Measurements from ENCODE around the gene HOMEZ.
A peak's percentile ranks its signal among the peaks of the same experiment; 100 is the strongest.
"Not testable (repeated sequence)": the region's sequence is repeated elsewhere in the genome, so short reads cannot be mapped to it uniquely, and the experiment has no call there.

Gene HOMEZ

DNA sequence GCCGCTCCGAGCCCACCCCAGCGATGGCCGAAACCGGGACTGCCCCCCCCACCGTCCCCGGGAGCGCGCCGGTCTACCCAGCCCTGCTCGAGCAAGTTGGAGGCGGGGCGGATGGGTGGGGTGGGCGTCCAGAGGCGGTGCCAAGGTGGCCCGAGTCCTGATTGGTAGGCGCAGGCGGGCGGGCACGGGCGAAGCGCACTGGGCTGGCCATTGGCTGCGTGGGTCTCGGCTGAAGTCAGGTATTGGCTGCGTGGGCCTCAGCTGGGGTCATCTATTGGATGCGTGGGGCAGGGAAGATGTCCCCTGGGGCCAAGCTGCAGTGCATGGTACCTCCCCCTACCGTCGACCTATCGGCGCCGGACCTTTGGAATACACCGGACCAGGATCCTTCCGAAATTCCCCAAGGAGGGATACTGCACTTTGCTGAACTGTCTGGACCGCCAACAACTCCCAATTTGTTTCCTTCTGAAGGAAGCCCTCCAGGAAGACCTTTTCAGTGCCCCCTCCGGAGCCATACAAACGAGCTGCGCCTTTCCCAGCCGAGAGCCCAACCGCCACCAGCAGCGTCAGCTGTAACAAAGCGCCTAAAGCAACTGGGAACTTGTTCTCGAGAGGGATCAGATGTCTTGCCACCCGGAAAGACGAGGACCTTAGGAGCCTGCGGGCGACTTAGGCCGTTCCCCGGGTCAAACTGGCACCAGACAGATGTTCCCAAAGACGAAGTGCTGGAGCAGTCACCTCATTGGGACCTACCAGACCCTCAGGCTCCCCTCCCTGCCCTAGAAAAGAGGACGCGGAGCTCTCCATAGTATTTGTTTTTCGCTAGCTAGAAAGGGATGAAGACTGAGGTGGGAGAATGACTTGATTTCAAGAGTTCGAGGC, at the start of gene HOMEZ:
TSS of gene HOMEZ (minus strand) at position 113 of the 882 bp plus-strand sequence. CDS start 180 bp downstream, outside the sequence.
- DNase-seq, result peak; percentile 93 to 97 (median 96)

- no peak for DNase-seq
Measured at GRCh38 chr14:23335623-23336022, 49.7 kb upstream of the HOMEZ start.

DNA sequence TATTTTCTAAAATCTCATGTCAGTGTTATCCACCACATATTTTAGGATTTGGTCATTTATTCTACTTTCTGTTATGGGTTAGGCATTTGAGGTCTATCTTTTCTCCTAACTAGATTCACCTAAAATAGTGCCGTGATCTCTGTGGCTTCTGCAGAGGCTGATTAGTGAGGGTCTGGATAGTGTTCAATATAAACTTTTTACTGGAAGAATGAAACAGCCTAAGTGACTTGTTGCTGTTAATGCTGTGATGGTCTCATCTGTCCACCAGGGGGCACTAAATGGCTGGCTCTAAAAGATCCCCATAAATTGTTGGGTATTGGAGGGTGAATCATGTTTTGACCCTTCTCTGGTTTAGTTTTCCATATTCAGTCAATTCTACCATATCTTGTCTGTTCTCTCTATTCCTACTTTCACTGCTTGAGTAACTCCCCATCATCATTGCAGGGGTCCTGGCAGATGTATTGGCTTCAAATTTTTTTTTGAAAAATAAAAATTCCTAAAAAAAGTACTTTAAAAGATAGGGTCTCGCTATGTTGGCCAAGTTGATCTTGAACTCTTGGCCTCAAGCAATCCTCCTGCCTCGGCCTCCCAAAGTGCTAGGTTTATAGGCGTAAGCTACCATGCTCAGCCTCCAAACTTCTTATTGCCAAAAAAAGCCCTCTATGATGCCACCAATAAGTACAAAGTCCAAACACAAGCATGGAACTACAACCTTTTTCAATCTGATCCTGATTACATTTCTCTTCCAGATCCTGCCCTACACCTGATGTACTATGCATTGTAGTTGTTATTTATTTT, 42.2 kb upstream of the HOMEZ start:
- peak in 4 of 5 donors; percentile 38 to 61 (median 52) for DNase-seq

- no peak for DNase-seq
Measured at GRCh38 chr14:23326491-23327332, 40.8 kb upstream of the HOMEZ start.

GRCh38 chr14:23325746-23326145, 39.8 kb upstream of the HOMEZ start:
- not testable (repeated sequence) for DNase-seq

DNA sequence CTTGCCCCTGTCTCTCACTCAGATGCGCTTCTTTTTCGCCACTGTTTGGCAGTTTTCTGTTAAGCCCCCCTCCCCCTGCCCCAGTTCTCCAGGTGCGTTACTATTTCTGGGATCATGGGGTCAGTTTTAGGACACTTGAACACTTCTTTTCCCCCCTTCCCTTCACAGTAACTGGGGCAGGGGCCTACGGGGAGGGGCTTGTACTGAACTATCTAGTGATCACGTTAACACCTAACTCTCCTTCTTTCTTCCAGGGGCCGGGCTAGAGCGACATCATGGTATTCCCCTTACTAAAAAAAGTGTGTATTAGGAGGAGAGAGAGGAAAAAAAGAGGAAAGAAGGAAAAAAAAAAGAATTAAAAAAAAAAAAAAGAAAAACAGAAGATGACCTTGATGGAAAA, 39.1 kb upstream of the HOMEZ start:
- no peak for DNase-seq

- DNase-seq, result no peak
Measured at GRCh38 chr14:23324455-23324846, 38.5 kb upstream of the HOMEZ start.

DNA sequence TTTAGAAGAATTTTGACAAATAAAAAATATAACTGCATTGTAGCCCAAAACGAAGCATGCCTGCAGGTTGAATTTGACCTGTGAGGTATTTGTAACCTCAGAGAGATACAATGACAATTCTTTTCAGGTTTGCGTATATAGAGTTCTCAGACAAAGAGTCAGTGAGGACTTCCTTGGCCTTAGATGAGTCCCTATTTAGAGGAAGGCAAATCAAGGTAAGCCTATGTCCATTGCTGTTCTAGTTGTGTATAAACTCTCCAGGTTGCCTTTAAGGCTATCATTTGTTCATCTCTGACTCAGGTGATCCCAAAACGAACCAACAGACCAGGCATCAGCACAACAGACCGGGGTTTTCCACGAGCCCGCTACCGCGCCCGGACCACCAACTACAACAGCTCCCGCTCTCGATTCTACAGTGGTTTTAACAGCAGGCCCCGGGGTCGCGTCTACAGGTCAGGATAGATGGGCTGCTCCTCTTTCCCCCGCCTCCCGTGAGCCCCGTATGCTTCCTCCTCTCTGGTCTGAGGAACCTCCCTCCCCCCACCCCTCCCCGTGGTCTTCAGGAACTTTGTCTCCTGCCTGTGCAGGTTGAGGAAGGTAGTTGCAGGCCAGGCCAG, 38.0 kb upstream of the HOMEZ start:
- no peak for DNase-seq

GRCh38 chr14:23322568-23323517, 36.9 kb upstream of the HOMEZ start:
- no peak for DNase-seq

GRCh38 chr14:23321572-23322547, 35.9 kb upstream of the HOMEZ start:
- DNase-seq, result peak in 4 of 5 donors; percentile 20 to 53 (median 20)

DNA sequence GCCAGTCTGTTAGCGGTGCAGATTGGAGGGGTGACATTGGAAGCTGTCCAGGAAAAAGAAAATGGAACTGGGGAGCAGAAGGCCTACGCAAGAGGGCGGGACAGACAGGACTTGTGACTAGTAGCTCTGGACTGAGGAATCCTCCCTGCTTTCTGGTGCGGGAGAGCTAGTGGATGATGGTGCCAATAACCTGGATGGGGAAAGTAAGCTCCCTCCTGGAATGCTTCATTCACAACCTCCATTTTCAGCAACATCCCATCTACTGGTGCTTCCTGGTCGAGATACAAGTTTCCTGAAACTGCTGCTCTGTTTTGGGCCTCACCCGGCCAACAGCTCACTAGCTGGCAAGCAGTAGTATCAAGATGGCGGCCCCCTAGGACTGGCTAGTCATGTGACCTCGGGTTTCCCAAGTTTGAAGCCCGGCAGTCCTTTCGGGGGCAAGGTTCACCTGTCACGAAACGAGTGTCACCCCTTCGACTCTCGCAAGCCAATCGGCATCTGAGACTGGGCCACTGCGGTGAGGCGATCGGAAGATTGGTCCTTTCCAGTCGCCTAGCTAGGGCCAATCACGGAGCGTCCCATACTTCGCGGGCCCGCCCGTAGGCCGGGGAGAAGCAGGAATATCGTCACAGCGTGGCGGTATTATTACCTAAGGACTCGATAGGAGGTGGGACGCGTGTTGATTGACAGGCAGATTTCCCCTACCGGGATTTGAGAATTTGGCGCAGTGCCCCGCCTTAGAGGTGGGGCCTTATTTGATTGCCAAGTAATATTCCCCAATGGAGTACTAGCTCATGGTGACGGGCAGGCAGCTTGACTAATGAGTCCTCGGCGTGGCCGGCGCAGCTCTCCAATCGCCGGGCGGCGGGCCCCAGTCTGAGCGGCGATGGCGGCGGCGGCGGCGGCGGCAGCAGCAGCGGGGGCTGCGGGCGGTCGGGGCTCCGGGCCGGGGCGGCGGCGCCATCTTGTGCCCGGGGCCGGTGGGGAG, 34.9 kb upstream of the HOMEZ start, which contains the start of gene PABPN1:
TSS of gene PABPN1 (plus strand) at position 874 of the 988 bp plus-strand sequence. CDS start at position 887, 13 bp downstream.
- DNase-seq, result peak; percentile 94 to 100 (median 96)

DNA sequence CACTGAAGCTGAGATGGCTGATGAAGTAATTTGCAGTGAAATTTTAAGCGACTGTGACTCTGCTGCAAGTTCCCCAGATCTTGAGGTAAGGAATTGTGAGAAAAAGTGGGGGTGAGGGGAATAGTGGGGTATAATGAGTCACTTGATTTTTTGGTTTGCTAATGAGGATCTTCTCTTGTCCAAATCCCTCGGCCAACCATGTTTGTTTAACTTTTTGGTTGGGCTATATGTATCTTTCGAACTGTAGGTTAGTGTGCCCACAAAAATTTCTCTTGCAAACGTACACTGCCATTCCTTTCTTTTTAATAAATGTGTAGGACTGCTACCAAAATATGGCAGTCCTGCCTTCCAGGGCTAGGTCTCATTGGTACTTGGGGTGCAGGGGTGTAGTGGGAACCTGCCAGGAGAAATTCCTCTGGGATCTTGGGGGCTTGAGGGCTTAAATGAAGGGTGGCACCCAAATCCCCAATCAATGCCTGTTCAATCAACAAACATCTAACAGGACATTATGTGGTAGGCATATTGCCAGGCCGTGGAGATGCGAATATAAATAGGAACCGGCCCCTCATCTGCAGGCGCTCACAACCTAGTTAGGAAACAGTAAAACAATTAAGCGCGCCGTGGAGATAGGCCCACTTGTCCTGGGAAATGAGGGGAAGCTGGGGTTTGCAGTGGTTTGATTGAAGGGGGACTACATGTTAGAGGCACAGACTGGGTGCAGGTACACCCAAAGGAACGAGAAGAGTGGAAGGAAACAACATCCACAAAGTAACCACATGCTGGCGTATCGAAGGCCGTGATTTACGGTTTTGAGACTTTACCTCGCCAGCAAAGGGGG, 34.0 kb upstream of the HOMEZ start:
- no peak for DNase-seq

GRCh38 chr14:23316300-23316699, 30.4 kb upstream of the HOMEZ start:
- DNase-seq, result no peak

- no peak for DNase-seq
Measured at GRCh38 chr14:23310546-23310945, 24.6 kb upstream of the HOMEZ start.

DNA sequence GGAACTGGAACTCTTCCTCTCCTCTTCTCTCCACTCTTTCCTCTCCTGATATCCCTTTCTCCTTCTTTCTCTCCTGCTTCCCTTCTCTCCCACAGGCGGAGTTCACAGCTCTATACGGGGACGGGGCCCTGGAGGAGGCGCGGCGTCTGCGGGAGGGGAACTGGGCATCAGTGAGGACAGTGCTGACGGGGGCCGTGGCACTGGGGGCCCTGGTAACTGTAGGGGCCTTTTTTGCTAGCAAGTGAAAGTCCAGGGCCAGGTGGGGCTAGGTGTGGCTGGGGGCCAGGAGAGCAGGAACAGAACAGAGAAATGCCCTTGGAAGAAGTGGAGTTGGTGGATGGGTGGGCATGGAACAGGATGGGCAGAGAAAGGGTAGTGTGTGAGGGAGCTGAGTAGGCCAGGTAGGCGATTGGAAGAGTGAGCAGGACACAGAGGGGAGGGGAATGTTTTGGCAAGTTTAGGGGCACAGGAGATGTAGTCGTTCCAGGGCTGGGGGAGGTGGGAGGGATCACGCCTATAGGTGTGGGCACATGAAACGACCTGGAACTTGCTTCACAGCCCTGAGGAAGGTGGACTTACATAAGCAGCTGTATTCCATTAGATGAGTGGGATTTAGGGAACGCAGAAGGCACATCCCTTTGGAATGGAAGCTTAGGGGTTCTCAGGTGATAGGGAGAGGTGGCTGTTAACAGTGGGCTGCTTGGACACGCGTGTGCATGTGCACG, 23.0 kb upstream of the HOMEZ start:
- DNase-seq, result no peak

Data from T-helper 1 cell (primary cell).